Gastrocnemius medialis (tissue), 4 donors: Measurements from ENCODE around the gene RUNDC1. TPM values are rescaled to one million over a fixed set of nuclear protein-coding genes. Genes with fewer than 3 reads are reported as not detected.

ENCODE experiments used
- ATAC-seq, 2 donors: fragments of 150-250 bp; one replicate each; pipeline ENCODE4 v1.9.1; 2016
- DNase-seq, 2 donors: peaks; one replicate each; pipeline ENCODE4 v3.0.0-alpha.2; 2019
- H3K27ac ChIP-seq, 4 donors: fragments of 200-600 bp; sonication (generic); 1 replicate in 1 of 4; 2 replicates in 3 of 4; pipeline ENCODE4 v1.5.1; 2016 to 2018; ENCODE audit warnings: mild to moderate bottlenecking in 2 of 4, moderate library complexity in 1 of 4
- H3K27me3 ChIP-seq, 3 donors: fragments of 200-600 bp; sonication (generic) in 2 of 3; 1 replicate in 1 of 3; 2 replicates in 2 of 3; pipeline versions ENCODE4 v1.5.1 to v1.6.0; 2016 to 2019; ENCODE audit warnings: mild to moderate bottlenecking in 1 of 3, moderate library complexity in 1 of 3
- H3K36me3 ChIP-seq, 2 donors: fragments of 200-600 bp; sonication (generic) in 1 of 2; one replicate each; pipeline ENCODE4 v1.5.1; 2017 to 2018
- H3K4me1 ChIP-seq, 2 donors: fragments of 200-600 bp; sonication (generic) in 1 of 2; one replicate each; pipeline ENCODE4 v1.5.1; 2016 to 2017; ENCODE audit warnings: mild to moderate bottlenecking in 2 of 2
- H3K4me3 ChIP-seq, 4 donors: fragments of 200-600 bp; sonication (generic) in 3 of 4; 1 replicate in 1 of 4; 2 replicates in 3 of 4; pipeline ENCODE4 v1.5.1; 2016 to 2019; ENCODE audit warnings: mild to moderate bottlenecking in 2 of 4
- H3K9me3 ChIP-seq, 3 donors: fragments of 200-600 bp; sonication (generic) in 2 of 3; 1 replicate in 1 of 3; 2 replicates in 2 of 3; pipeline ENCODE4 v1.5.1; 2016 to 2019
- POLR2A ChIP-seq, 2 donors: fragments of 450-650 bp; IDR thresholded peaks; one replicate each; pipeline ENCODE4 v1.6.1; 2017; ENCODE audit warnings: antibody characterized with exemption in 2 of 2, mild to moderate bottlenecking in 2 of 2, moderate library complexity in 2 of 2
- in situ Hi-C, 4 donors: fragments of 200-750 bp; cut with MboI; loops; one replicate each; pipeline versions ENCODE4 v1.15.0 to v1.8.0; 2017; ENCODE audit warnings: low sequenced_read_pairs in 4 of 4
- intact Hi-C: fragments of 100-400 bp; cut with DNase I; formaldehyde crosslinking; loops from one replicate; pipeline ENCODE4 v1.15.1; 2023; ENCODE audit warnings: low total_unique reads
- total RNA-seq, 4 donors: library from RNA; depleted of rRNA; stranded (reverse); fragments of >200 nt; gene quantifications; one replicate each; pipeline versions ENCODE4 v1.1.0 to v1.2.3, GENCODE V29; 2016
- TF ChIP-seq, protein P1 (sequence below), 5 experiments: fragments of 450-650 bp in 3 of 5; fragments of 200-600 bp in 2 of 5; sonication (generic) in 2 of 5; IDR thresholded peaks in 4 of 5; conservative IDR thresholded peaks in 1 of 5; 1 replicate in 4 of 5; 2 replicates in 1 of 5; pipeline ENCODE4 v1.5.1; 2016 to 2019; ENCODE audit warnings: antibody characterized with exemption in 5 of 5, mild to moderate bottlenecking in 3 of 5, moderate library complexity in 3 of 5

Gene RUNDC1
- total RNA-seq, 4 donors from 2014 or later: 13.8 to 19.8 (median 16.4) TPM

DNA sequence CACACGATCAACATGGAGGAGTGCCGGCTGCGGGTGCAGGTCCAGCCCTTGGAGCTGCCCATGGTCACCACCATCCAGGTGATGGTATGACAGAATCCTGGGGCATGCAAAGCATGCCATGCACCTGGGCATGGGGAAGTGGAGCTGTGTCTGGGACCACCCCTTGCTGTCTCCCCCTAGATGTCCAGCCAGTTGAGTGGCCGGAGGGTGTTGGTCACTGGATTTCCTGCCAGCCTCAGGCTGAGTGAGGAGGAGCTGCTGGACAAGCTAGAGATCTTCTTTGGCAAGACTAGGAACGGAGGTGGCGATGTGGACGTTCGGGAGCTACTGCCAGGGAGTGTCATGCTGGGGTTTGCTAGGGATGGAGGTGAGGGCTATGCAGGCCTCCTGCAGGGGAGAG lies 32.9 kb downstream of the RUNDC1 start:
- in situ Hi-C loops: loop anchor here in 1 of 4 donors (25.0 kb wide), 1 partner anchor 299 kb away; no protein-coding TSS in a partner anchor
- peaks cover 13 to 15% of the 10 kb centered on the region in 2 donors for H3K4me1 ChIP-seq
- ATAC-seq (no peak), DNase-seq (no peak)
- H3K27me3 ChIP-seq: no peaks in the 10 kb centered on the region
- H3K9me3 ChIP-seq: no peaks in the 10 kb centered on the region
- intact Hi-C loops: no loop called here
- peak overlapping the region; percentile 3 to 78 (median 46) for H3K27ac ChIP-seq
- peaks cover 0 to 9% of the 10 kb centered on the region in 2 donors for H3K36me3 ChIP-seq
- TF ChIP-seq, protein P1, sequence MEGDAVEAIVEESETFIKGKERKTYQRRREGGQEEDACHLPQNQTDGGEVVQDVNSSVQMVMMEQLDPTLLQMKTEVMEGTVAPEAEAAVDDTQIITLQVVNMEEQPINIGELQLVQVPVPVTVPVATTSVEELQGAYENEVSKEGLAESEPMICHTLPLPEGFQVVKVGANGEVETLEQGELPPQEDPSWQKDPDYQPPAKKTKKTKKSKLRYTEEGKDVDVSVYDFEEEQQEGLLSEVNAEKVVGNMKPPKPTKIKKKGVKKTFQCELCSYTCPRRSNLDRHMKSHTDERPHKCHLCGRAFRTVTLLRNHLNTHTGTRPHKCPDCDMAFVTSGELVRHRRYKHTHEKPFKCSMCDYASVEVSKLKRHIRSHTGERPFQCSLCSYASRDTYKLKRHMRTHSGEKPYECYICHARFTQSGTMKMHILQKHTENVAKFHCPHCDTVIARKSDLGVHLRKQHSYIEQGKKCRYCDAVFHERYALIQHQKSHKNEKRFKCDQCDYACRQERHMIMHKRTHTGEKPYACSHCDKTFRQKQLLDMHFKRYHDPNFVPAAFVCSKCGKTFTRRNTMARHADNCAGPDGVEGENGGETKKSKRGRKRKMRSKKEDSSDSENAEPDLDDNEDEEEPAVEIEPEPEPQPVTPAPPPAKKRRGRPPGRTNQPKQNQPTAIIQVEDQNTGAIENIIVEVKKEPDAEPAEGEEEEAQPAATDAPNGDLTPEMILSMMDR (IDR thresholded peaks at IDR 0.05 in 4 of 5, conservative IDR thresholded peaks at IDR 0.05 in 1 of 5): no peak
- no peak for TF ChIP-seq POLR2A (IDR thresholded peaks at IDR 0.05)
- H3K4me3 ChIP-seq: no peak overlapping the region

DNA sequence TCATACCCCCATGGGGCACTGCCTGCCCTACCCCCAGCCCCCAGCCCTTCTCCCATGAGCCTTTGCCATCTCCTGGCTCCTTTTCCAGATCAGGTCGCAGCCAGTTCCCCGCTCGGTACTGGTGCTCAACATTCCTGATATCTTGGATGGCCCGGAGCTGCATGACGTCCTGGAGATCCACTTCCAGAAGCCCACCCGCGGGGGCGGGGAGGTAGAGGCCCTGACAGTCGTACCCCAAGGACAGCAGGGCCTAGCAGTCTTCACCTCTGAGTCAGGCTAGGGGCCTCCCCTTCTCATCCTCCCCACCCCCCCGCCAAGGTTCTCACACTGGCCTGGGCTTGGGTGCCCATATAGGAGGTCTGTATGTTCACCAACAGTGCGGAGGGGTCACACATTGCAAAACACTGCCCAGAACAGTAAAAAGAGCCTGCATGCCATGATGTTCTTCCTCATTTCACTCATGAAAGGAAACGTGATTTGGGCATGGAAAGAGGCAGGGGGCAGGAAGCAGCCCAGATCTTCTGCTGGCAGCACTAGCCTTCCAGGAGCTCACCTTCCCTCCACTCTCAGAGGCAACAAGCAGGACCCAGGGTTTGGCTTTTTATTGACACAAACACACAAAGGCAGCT lies 33.8 kb downstream of the RUNDC1 start:
- intact Hi-C loops: no loop called here
- in situ Hi-C loops: loop anchor here in 1 of 4 donors (25.0 kb wide), 1 partner anchor 298 kb away; no protein-coding TSS in a partner anchor
- Histone ChIP-seq H3K4me1 (peaks cover 8 to 15% of the 10 kb centered on the region in 2 donors), H3K4me3 (no peak overlapping the region), H3K27me3 (no peaks in the 10 kb centered on the region), H3K9me3 (no peaks in the 10 kb centered on the region), H3K27ac (peak overlapping the region; percentile 65 to 78 (median 70)), H3K36me3 (peaks cover 0 to 9% of the 10 kb centered on the region in 2 donors)
- TF ChIP-seq, protein P1 (IDR thresholded peaks at IDR 0.05 in 4 of 5, conservative IDR thresholded peaks at IDR 0.05 in 1 of 5): no peak
- TF ChIP-seq POLR2A (IDR thresholded peaks at IDR 0.05): no peak
- DNase-seq (no peak), ATAC-seq (no peak)

DNA sequence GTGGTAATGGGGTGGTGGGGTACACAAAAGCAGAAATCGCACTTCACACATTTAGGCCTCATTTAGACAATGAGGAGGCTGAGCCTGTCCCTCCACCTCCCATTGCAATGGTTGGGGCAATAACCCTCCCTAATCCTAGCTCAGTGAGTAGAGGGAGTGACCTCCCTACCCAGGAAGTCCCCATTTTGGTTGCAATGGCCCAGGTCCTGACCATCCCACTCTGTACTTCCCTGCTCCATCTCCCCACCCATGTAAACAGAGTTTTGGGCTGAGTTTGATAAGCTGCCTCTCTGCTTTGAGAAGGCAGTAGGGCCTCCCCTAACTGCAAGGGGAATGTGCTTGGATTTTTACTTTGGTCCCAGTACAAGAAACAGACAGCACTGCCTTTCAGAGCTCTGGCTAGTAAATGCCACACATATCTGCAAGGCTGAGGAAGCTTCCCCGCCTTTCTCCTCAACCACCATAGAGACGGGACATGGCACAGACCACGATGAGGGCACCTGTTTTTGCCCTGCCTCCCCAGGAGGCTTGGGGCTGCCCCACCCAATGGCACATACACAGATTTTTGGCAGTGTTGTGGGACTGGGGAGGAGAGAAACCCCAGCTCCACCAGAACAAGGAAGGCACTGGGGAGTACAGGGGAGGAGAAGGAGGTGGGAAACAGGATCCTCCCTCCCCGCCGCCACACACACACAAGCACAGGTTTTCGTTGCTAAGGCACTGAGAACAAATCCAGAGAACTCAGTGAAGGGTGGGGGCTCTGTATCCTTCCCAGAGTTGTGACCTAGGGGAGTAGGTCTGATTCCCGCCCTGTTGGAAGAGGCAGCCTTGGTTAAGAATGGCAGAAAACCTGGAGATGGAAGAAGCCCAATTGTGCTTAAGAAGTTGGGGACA lies 34.5 kb downstream of the RUNDC1 start:
- Histone ChIP-seq H3K9me3 (no peaks in the 10 kb centered on the region), H3K27me3 (no peaks in the 10 kb centered on the region), H3K36me3 (peaks cover 0 to 9% of the 10 kb centered on the region in 2 donors), H3K4me3 (no peak overlapping the region), H3K4me1 (peaks cover 14 to 20% of the 10 kb centered on the region in 2 donors), H3K27ac (peak overlapping the region; percentile 65 to 78 (median 70))
- intact Hi-C loops (no loop called here), in situ Hi-C loops (loop anchor here in 1 of 4 donors (25.0 kb wide), 1 partner anchor 297 kb away; no protein-coding TSS in a partner anchor)
- ATAC-seq (peak in 1 of 2 donors; percentile 13), DNase-seq (no peak)
- no peak for TF ChIP-seq POLR2A (IDR thresholded peaks at IDR 0.05)
- TF ChIP-seq, protein P1 (IDR thresholded peaks at IDR 0.05 in 4 of 5, conservative IDR thresholded peaks at IDR 0.05 in 1 of 5): no peak

DNA sequence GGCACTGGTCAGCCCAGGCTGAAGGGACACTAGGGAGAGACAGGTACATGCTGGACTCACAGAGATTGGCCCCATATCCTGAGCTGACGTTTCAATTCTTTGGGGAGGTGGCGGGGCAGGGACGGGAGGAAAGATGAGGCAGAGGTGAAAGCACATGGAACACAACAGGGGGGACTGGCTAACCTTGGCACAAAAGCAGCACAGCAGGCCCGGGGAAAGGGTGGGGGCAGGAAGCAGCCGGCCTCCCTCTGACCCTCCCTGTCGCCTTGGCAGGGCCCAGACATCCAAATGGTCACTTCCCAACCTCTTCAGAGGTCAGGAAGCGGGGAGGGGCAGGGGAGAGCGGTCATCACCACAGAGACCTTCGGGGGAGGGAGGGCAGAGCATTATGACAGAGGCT lies 35.2 kb downstream of the RUNDC1 start:
- TF ChIP-seq, protein P1 (IDR thresholded peaks at IDR 0.05 in 4 of 5, conservative IDR thresholded peaks at IDR 0.05 in 1 of 5): no peak
- peak in 1 of 2 donors; percentile 16 for TF ChIP-seq POLR2A (IDR thresholded peaks at IDR 0.05)
- DNase-seq (peak in 1 of 2 donors; percentile 50), ATAC-seq (peak; percentile 37 to 51)
- H3K27me3 ChIP-seq: no peaks in the 10 kb centered on the region
- no peak overlapping the region for H3K4me3 ChIP-seq
- in situ Hi-C loops: loop anchor here in 1 of 4 donors (25.0 kb wide), 1 partner anchor 297 kb away; no protein-coding TSS in a partner anchor
- intact Hi-C loops: no loop called here
- peak overlapping the region; percentile 65 to 78 (median 70) for H3K27ac ChIP-seq
- H3K36me3 ChIP-seq: peaks cover 0 to 9% of the 10 kb centered on the region in 2 donors
- no peaks in the 10 kb centered on the region for H3K9me3 ChIP-seq
- peaks cover 14 to 23% of the 10 kb centered on the region in 2 donors for H3K4me1 ChIP-seq
